IPS-15b (cell line): ENCODE measurements around the gene RPS6KA4.

Experiments
- H3K27me3 ChIP-seq: one replicate; pipeline ENCODE4 v1.6.1; 2013; ENCODE audit warnings: low read length; ENCODE audit not compliant: control insufficient read depth, insufficient read depth
- H3K36me3 ChIP-seq: one replicate; pipeline ENCODE4 v1.6.1; 2013; ENCODE audit warnings: low read length; ENCODE audit not compliant: control insufficient read depth, insufficient read depth
- H3K4me1 ChIP-seq: one replicate; pipeline ENCODE4 v1.6.1; 2013; ENCODE audit warnings: mild to moderate bottlenecking, low read length; ENCODE audit not compliant: control insufficient read depth, insufficient read depth
- H3K4me3 ChIP-seq: one replicate; pipeline ENCODE4 v1.5.1; 2013; ENCODE audit warnings: low read depth, low read length
- H3K9ac ChIP-seq: one replicate; pipeline ENCODE4 v1.6.1; 2013; ENCODE audit warnings: low read depth, mild to moderate bottlenecking, low read length
- H3K9me3 ChIP-seq: one replicate; pipeline ENCODE4 v1.6.1; 2013; ENCODE audit warnings: mild to moderate bottlenecking, low read length; ENCODE audit not compliant: control insufficient read depth, insufficient read depth

RPS6KA4 gene

GRCh38 chr11:64364435-64364834 lies 5.5 kb downstream of the RPS6KA4 start:
- no peak overlapping the region for H3K4me3 ChIP-seq
- H3K36me3 ChIP-seq, result peaks cover 18% of the 10 kb centered on the region
- H3K9me3 ChIP-seq, result no peaks in the 10 kb centered on the region

GRCh38 chr11:64364911-64365310 lies 5.9 kb downstream of the RPS6KA4 start:
- no peaks in the 10 kb centered on the region for H3K4me1 ChIP-seq
- no peaks in the 10 kb centered on the region for H3K9me3 ChIP-seq
- peaks cover 18% of the 10 kb centered on the region for H3K36me3 ChIP-seq
- no peak overlapping the region for H3K4me3 ChIP-seq
- H3K9ac ChIP-seq, result no peak overlapping the region
- no peaks in the 10 kb centered on the region for H3K27me3 ChIP-seq

More at GRCh38 chr11:64364435-64364834, 5.5 kb downstream of the RPS6KA4 start:
- Histone ChIP-seq H3K27me3 (no peaks in the 10 kb centered on the region), H3K9ac (no peak overlapping the region), H3K4me1 (no peaks in the 10 kb centered on the region)

DNA sequence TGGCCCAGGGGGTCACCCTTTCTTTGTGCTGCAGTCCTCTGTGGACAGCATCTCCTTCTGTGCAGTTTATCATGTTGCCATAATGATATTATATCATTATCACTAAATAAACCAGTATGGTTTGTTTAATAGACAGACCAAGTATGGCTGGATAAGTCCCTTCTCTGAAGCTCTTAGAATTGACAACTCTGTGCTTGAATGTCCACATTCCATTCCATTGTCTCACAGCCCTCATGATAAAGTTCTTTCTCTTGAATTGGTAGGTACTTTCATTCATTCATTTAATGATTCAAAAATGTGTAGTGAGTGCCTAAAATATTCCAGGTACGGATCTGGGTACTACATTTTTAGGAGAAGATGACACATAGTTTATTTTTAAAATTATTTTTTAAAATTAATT lies 7.8 kb downstream of the RPS6KA4 start:
- Histone ChIP-seq H3K4me1 (no peaks in the 10 kb centered on the region), H3K9ac (no peak overlapping the region), H3K9me3 (no peaks in the 10 kb centered on the region), H3K4me3 (no peak overlapping the region), H3K27me3 (no peaks in the 10 kb centered on the region), H3K36me3 (peaks cover 17% of the 10 kb centered on the region)

- Histone ChIP-seq H3K27me3 (no peaks in the 10 kb centered on the region), H3K36me3 (peaks cover 9% of the 10 kb centered on the region), H3K4me1 (no peaks in the 10 kb centered on the region), H3K4me3 (no peak overlapping the region), H3K9me3 (no peaks in the 10 kb centered on the region), H3K9ac (no peak overlapping the region)
Measured at GRCh38 chr11:64367931-64368672, 9.1 kb downstream of the RPS6KA4 start.

- H3K4me3 ChIP-seq, result no peak overlapping the region
- no peaks in the 10 kb centered on the region for H3K27me3 ChIP-seq
- H3K9ac ChIP-seq, result no peak overlapping the region
- peaks cover 3% of the 10 kb centered on the region for H3K4me1 ChIP-seq
- no peaks in the 10 kb centered on the region for H3K9me3 ChIP-seq
- H3K36me3 ChIP-seq, result peaks cover 9% of the 10 kb centered on the region
Measured at GRCh38 chr11:64368673-64369074, 9.7 kb downstream of the RPS6KA4 start.

DNA sequence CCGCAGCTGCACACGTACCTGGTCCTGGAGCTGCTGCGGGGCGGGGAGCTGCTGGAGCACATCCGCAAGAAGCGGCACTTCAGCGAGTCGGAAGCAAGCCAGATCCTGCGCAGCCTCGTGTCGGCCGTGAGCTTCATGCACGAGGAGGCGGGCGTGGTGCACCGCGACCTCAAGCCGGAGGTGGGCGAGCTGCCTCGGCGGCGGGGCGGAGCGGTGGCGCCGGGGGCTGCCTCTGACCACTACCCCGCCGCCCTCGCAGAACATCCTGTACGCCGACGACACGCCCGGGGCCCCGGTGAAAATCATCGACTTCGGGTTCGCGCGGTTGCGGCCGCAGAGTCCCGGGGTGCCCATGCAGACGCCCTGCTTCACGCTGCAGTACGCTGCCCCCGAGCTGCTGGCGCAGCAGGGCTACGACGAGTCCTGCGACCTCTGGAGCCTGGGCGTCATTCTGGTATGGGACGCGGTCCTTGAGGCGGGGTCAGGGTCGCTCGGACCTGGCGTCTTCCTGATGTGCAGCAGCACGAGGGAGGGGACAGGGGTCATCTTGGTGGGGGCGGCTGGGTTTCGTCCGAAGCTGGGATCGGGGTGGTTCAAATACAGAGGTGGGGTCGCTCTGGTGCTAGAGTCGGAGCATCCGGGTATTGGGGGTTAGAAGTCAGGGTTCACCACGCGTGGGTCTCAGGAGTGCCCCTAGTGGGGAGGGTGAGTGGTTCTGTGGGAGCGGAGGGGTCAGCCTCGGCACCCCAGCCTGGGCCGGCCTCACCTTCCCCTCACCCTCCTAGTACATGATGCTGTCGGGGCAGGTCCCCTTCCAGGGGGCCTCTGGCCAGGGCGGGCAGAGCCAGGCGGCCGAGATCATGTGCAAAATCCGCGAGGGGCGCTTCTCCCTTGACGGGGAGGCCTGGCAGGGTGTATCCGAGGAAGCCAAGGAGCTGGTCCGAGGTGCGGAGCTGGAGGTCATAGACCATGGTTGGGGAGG lies 10.8 kb downstream of the RPS6KA4 start:
- no peak overlapping the region for H3K4me3 ChIP-seq
- no peak overlapping the region for H3K9ac ChIP-seq
- peaks cover 9% of the 10 kb centered on the region for H3K36me3 ChIP-seq
- peaks cover 3% of the 10 kb centered on the region for H3K4me1 ChIP-seq
- H3K9me3 ChIP-seq, result no peaks in the 10 kb centered on the region
- H3K27me3 ChIP-seq, result no peaks in the 10 kb centered on the region

- Histone ChIP-seq H3K9me3 (no peaks in the 10 kb centered on the region), H3K4me3 (no peak overlapping the region), H3K9ac (no peak overlapping the region), H3K36me3 (peaks cover 7% of the 10 kb centered on the region), H3K4me1 (peaks cover 3% of the 10 kb centered on the region), H3K27me3 (no peaks in the 10 kb centered on the region)
Measured at GRCh38 chr11:64371201-64371600, 12.2 kb downstream of the RPS6KA4 start.

- Histone ChIP-seq H3K9me3 (no peaks in the 10 kb centered on the region), H3K4me1 (peaks cover 3% of the 10 kb centered on the region), H3K27me3 (no peaks in the 10 kb centered on the region), H3K9ac (no peak overlapping the region), H3K4me3 (no peak overlapping the region), H3K36me3 (peaks cover 7% of the 10 kb centered on the region)
Measured at GRCh38 chr11:64372021-64372420, 13.1 kb downstream of the RPS6KA4 start.

DNA sequence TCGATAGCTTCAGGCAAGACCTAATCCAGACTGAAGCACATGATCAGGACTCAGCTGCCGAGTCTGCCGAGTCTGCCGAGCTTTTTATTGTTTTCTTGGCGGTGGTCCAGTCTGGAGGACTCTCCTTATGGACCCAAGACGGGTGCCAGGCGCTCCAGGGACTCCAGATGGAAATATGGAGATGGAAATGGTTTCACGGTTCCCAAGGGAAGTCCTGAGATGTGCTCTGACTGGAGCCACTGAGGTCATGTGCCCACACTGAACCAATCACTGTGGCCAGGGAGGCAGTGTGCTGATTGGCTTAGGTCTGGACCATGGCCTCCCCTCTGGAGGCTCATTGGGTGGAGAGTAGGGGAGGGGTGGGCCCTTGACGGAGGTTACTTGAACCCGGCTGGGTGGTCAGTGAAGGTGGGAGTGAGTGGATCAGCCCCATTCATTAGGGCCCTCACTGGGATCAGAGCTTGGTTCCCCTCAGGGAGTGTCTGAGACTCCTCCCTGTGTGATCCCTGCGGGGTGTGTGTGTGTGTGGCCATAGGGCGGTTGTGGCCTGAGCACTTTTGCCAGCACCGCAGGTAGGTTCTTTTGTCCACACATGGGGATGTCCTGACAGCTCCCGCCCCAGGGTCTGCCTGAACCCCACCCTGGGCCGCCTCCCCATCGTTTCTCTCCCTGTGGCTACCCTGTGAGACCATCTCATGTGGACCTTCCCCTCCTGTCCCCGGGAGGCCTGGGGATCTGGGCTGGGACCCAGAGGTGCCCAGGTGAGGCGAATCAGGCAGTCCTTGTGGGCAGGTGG lies 14.0 kb downstream of the RPS6KA4 start:
- Histone ChIP-seq H3K9ac (peak overlapping the region; percentile 54), H3K4me3 (peak overlapping the region; percentile 66), H3K9me3 (no peaks in the 10 kb centered on the region), H3K36me3 (peaks cover 7% of the 10 kb centered on the region), H3K4me1 (peaks cover 3% of the 10 kb centered on the region), H3K27me3 (no peaks in the 10 kb centered on the region)

GRCh38 chr11:64373598-64373974 lies 14.6 kb downstream of the RPS6KA4 start:
- peak overlapping the region; percentile 54 for H3K9ac ChIP-seq
- H3K4me3 ChIP-seq, result peak overlapping the region; percentile 66
- no peaks in the 10 kb centered on the region for H3K9me3 ChIP-seq
- H3K4me1 ChIP-seq, result peaks cover 3% of the 10 kb centered on the region
- H3K36me3 ChIP-seq, result peaks cover 4% of the 10 kb centered on the region
- no peaks in the 10 kb centered on the region for H3K27me3 ChIP-seq

GRCh38 chr11:64376071-64376470 lies 17.1 kb downstream of the RPS6KA4 start:
- Histone ChIP-seq H3K4me3 (no peak overlapping the region), H3K4me1 (peaks cover 3% of the 10 kb centered on the region), H3K9me3 (no peaks in the 10 kb centered on the region)

More at GRCh38 chr11:64376071-64376470, 17.1 kb downstream of the RPS6KA4 start:
- Histone ChIP-seq H3K36me3 (no peaks in the 10 kb centered on the region), H3K9ac (no peak overlapping the region), H3K27me3 (no peaks in the 10 kb centered on the region)
